Stimulated activated naive CD4-positive, alpha-beta T cell (primary cell): ENCODE measurements around the gene PERM1.
"Not testable (repeated sequence)": the region's sequence is repeated elsewhere in the genome, so short reads cannot be mapped to it uniquely, and the experiment has no call there.

Source experiments
- DNase-seq, 6 experiments: peaks; one replicate each; lab custom pipeline; 2025; lab: John Stamatoyannopoulos, UW

The PERM1 gene

GRCh38 chr1:1014799-1015681 lies 33.1 kb upstream of the PERM1 start:
- DNase-seq: no peak

GRCh38 chr1:1013922-1014648 lies 32.2 kb upstream of the PERM1 start:
- peak in 1 of 6 experiments; percentile 29 for DNase-seq

- DNase-seq: peak; percentile 76 to 88 (median 81)
These were observed 31.4 kb upstream of the PERM1 start, which contains the start of gene ISG15 for GRCh38 chr1:1013105-1013921. TSS of gene ISG15 (plus strand) at chr1:1013497. CDS start at chr1:1013574, 77 bp downstream.

- DNase-seq: not testable (repeated sequence)
These were observed 30.8 kb upstream of the PERM1 start for GRCh38 chr1:1012736-1013104.

- DNase-seq: no peak
These were observed 29.6 kb upstream of the PERM1 start for GRCh38 chr1:1011396-1011949.

GRCh38 chr1:1010131-1010530 lies 28.2 kb upstream of the PERM1 start:
- not testable (repeated sequence) for DNase-seq

GRCh38 chr1:1006305-1007159 lies 24.6 kb upstream of the PERM1 start:
- no peak for DNase-seq

GRCh38 chr1:1005774-1006304 lies 23.9 kb upstream of the PERM1 start:
- DNase-seq: no peak

- no peak for DNase-seq
These were observed 23.1 kb upstream of the PERM1 start for GRCh38 chr1:1004780-1005697.

- no peak for DNase-seq
These were observed 22.5 kb upstream of the PERM1 start for GRCh38 chr1:1004420-1004779.

- DNase-seq: no peak
These were observed 21.9 kb upstream of the PERM1 start for GRCh38 chr1:1003618-1004419.

GRCh38 chr1:1001057-1001783 lies 19.3 kb upstream of the PERM1 start:
- DNase-seq: peak in 2 of 6 experiments; percentile 49 to 54

- peak; percentile 60 to 77 (median 69) for DNase-seq
These were observed 18.6 kb upstream of the PERM1 start for GRCh38 chr1:1000357-1001056.

- peak in 5 of 6 experiments; percentile 53 to 62 (median 56) for DNase-seq
These were observed 17.9 kb upstream of the PERM1 start, which contains the start of gene HES4 for GRCh38 chr1:999725-1000356. TSS of gene HES4 (minus strand) at chr1:1000097. CDS start at chr1:999973, 124 bp downstream.

- DNase-seq: peak in 4 of 6 experiments; percentile 10 to 54 (median 47)
These were observed 17.3 kb upstream of the PERM1 start for GRCh38 chr1:998995-999724.

GRCh38 chr1:998745-998994 lies 16.8 kb upstream of the PERM1 start:
- peak in 1 of 6 experiments; percentile 30 for DNase-seq
